HepG2 (cell line): ENCODE measurements around the gene NCKIPSD. TPM values are rescaled to one million over a fixed set of nuclear protein-coding genes. Genes with fewer than 3 reads are reported as not detected.
A peak's percentile ranks its signal among the peaks of the same experiment; 100 is the strongest.

Source experiments
- BRD4 ChIP-seq: sonication (generic); formaldehyde crosslinking; IDR thresholded peaks from 2 replicates; pipeline ENCODE4 v1.4.0; 2020; ENCODE audit warnings: missing genetic modification reagents
- ETV5 ChIP-seq: IDR thresholded peaks from 2 replicates; pipeline ENCODE4 v1.6.1; 2018; ENCODE audit warnings: missing biosample characterization, missing genetic modification reagents, inconsistent platforms, borderline replicate concordance
- EZH2 ChIP-seq: conservative IDR thresholded peaks from 2 replicates; pipeline ENCODE4 v1.6.1; 2012; ENCODE audit warnings: mild to moderate bottlenecking, low read depth, low read length, moderate library complexity
- GATAD2A ChIP-seq: IDR thresholded peaks from 2 replicates; pipeline ENCODE4 v1.6.1; 2016
- GTF3A ChIP-seq: sonication (generic); formaldehyde crosslinking; conservative IDR thresholded peaks from 2 replicates; pipeline ENCODE4 v1.4.0; 2020; ENCODE audit warnings: mild to moderate bottlenecking, missing genetic modification reagents
- IKZF1 ChIP-seq: fragments of 450-650 bp; IDR thresholded peaks from 2 replicates; pipeline ENCODE4 v1.7.1; 2016
- IRX3 ChIP-seq: sonication (generic); formaldehyde crosslinking; IDR thresholded peaks from 2 replicates; pipeline ENCODE4 v1.8.1; 2023; ENCODE audit warnings: mild to moderate bottlenecking, low read depth, missing genetic modification reagents, borderline replicate concordance
- MAFF ChIP-seq: IDR thresholded peaks from 2 replicates; pipeline ENCODE4 v1.6.1; 2011; ENCODE audit warnings: low read depth, low read length, improper control_type of control experiment
- MBD4 ChIP-seq: IDR thresholded peaks from 2 replicates; pipeline ENCODE4 v1.6.1; 2012; ENCODE audit warnings: low read length, inconsistent platforms, borderline replicate concordance
- MIER3 ChIP-seq: IDR thresholded peaks from 2 replicates; pipeline ENCODE4 v1.6.1; 2016; ENCODE audit warnings: missing compliant biosample characterization, borderline replicate concordance
- NAIF1 ChIP-seq: sonication (generic); formaldehyde crosslinking; IDR thresholded peaks from 2 replicates; pipeline ENCODE4 v1.5.0; 2020; ENCODE audit warnings: mild to moderate bottlenecking, missing genetic modification reagents, borderline replicate concordance
- NFIB ChIP-seq: sonication (generic); formaldehyde crosslinking; IDR thresholded peaks from 2 replicates; pipeline ENCODE4 v1.9.0; 2021; ENCODE audit warnings: missing genetic modification reagents, mild to moderate bottlenecking, borderline replicate concordance
- NFKBIZ ChIP-seq: IDR thresholded peaks from 2 replicates; pipeline ENCODE4 v1.6.1; 2018; ENCODE audit warnings: missing genetic modification reagents, missing compliant biosample characterization
- NR3C1 ChIP-seq: sonication (generic); formaldehyde crosslinking; IDR thresholded peaks from 2 replicates; pipeline ENCODE4 v1.4.0; 2020; ENCODE audit warnings: missing genetic modification reagents
- RBM22 ChIP-seq: fragments of 200-400 bp; formaldehyde crosslinking; optimal IDR thresholded peaks from 2 replicates; pipeline ENCODE3; 2017; ENCODE audit warnings: mild to moderate bottlenecking, low read length, moderate library complexity
- SMARCC2 ChIP-seq: fragments of 450-650 bp; IDR thresholded peaks from 2 replicates; pipeline ENCODE4 v1.6.1; 2017; ENCODE audit warnings: antibody characterized with exemption, mild to moderate bottlenecking
- ZBTB7A ChIP-seq: sonication (generic); formaldehyde crosslinking; IDR thresholded peaks from 2 replicates; pipeline ENCODE4 v1.8.0; 2022; ENCODE audit warnings: mild to moderate bottlenecking, missing genetic modification reagents
- ZMYM3 ChIP-seq: sonication (generic); formaldehyde crosslinking; IDR thresholded peaks from 2 replicates; pipeline ENCODE4 v1.5.1; 2020; ENCODE audit warnings: mild to moderate bottlenecking, missing genetic modification reagents
- ZNF143 ChIP-seq: sonication (generic); formaldehyde crosslinking; IDR thresholded peaks from 2 replicates; pipeline ENCODE4 v1.4.0; 2020; ENCODE audit warnings: missing genetic modification reagents
- ZNF326 ChIP-seq: sonication (generic); formaldehyde crosslinking; IDR thresholded peaks from 2 replicates; pipeline ENCODE4 v1.4.0; 2020; ENCODE audit warnings: missing genetic modification reagents, borderline replicate concordance
- ZNF33B ChIP-seq: sonication (generic); formaldehyde crosslinking; IDR thresholded peaks from 2 replicates; pipeline ENCODE4 v1.5.1; 2020; ENCODE audit warnings: mild to moderate bottlenecking, missing genetic modification reagents
- ZNF350 ChIP-seq: sonication (generic); formaldehyde crosslinking; IDR thresholded peaks from 2 replicates; pipeline ENCODE4 v1.4.0; 2020; ENCODE audit warnings: mild to moderate bottlenecking, low read depth, missing genetic modification reagents, borderline replicate concordance
- ZNF441 ChIP-seq: sonication (generic); formaldehyde crosslinking; IDR thresholded peaks from 2 replicates; pipeline ENCODE4 v1.7.0; 2021; ENCODE audit warnings: missing genetic modification reagents, borderline replicate concordance
- ZNF614 ChIP-seq: IDR thresholded peaks from 2 replicates; pipeline ENCODE4 v1.6.1; 2018; ENCODE audit warnings: missing biosample characterization, missing genetic modification reagents, inconsistent platforms, borderline replicate concordance
- ZNF713 ChIP-seq: sonication (generic); formaldehyde crosslinking; IDR thresholded peaks from 2 replicates; pipeline ENCODE4 v1.4.0; 2020; ENCODE audit warnings: mild to moderate bottlenecking, missing genetic modification reagents
- ZNF737 ChIP-seq: sonication (generic); formaldehyde crosslinking; IDR thresholded peaks from 2 replicates; pipeline ENCODE4 v1.5.0; 2020; ENCODE audit warnings: missing genetic modification reagents, mild to moderate bottlenecking, borderline replicate concordance
- polyA plus RNA-seq, 8 experiments: library from polyadenylated mRNA; depleted of rRNA in 3 of 8; stranded (reverse) in 7 of 8; unstranded in 1 of 8; fragments of >200 nt; fragmentation: Illumina TruSeq in 4 of 8; extraction: Trizol in 4 of 8; gene quantifications; 2 replicates each; pipeline versions ENCODE4 v1.2.1 to v1.2.3, GENCODE V29; 2011 to 2016; ENCODE audit warnings: low read depth in 4 of 8, missing spikeins in 1 of 8, mixed read lengths in 1 of 8; ENCODE audit not compliant: insufficient read depth in 1 of 8
- total RNA-seq, 5 experiments: library from RNA; depleted of rRNA; stranded (reverse); fragments of >200 nt; fragmentation: Illumina TruSeq; extraction: Trizol; gene quantifications; 2 replicates each; pipeline ENCODE4 v1.2.3, GENCODE V29; 2016; ENCODE audit warnings: low read depth in 1 of 5
- TF ChIP-seq, protein P1 (sequence below), 2 experiments: fragments of 450-650 bp in 1 of 2; sonication (generic) in 1 of 2; formaldehyde crosslinking; IDR thresholded peaks; 2 replicates each; pipeline versions ENCODE4 v1.5.0 to v1.8.0; 2020 to 2022; ENCODE audit warnings: mild to moderate bottlenecking in 1 of 2, missing genetic modification reagents in 1 of 2
- TF ChIP-seq, protein P2 (sequence below): sonication (generic); formaldehyde crosslinking; IDR thresholded peaks from 2 replicates; pipeline ENCODE4 v1.5.0; 2020; ENCODE audit warnings: mild to moderate bottlenecking, missing genetic modification reagents

Gene NCKIPSD
- total and polyA plus RNA-seq, 2 of the 13 experiments (the other 11 are each of a cell fraction or from before 2014, with no cell fraction given): 13.5 to 35.2 TPM

- peak; percentile 29; the same call in 1 of the 2 replicates for TF ChIP-seq ZBTB7A (CRISPR knock-in tag)
- no peak for TF ChIP-seq IKZF1
- TF ChIP-seq MAFF: no peak
- no peak for TF ChIP-seq GTF3A
- peak; percentile 87; the same call in 1 of the 2 replicates for TF ChIP-seq NAIF1 (CRISPR knock-in tag)
- TF ChIP-seq, protein P1, sequence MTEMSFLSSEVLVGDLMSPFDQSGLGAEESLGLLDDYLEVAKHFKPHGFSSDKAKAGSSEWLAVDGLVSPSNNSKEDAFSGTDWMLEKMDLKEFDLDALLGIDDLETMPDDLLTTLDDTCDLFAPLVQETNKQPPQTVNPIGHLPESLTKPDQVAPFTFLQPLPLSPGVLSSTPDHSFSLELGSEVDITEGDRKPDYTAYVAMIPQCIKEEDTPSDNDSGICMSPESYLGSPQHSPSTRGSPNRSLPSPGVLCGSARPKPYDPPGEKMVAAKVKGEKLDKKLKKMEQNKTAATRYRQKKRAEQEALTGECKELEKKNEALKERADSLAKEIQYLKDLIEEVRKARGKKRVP (CRISPR knock-in tag; IDR thresholded peaks at IDR 0.05): peak in 1 of 2 experiments; percentile 64; a peak in 1 of 4 replicates
- TF ChIP-seq ZNF326: no peak
- TF ChIP-seq ZNF713 (CRISPR knock-in tag): peak; percentile 80; the same call in 1 of the 2 replicates
- peak; percentile 72 for TF ChIP-seq ZNF614
- 0 out of 2 replicates have a peak, but pooled peaks have one; percentile 16 for TF ChIP-seq ZMYM3 (CRISPR knock-in tag)
- peak; percentile 85 for TF ChIP-seq RBM22
- no peak for TF ChIP-seq NR3C1 (CRISPR knock-in tag)
- no peak for TF ChIP-seq NFKBIZ (CRISPR knock-in tag)
- no peak for TF ChIP-seq MBD4
- TF ChIP-seq GATAD2A (CRISPR knock-in tag): peak; percentile 46; the same call in 1 of the 2 replicates
- peak; percentile 26; the same call in 1 of the 2 replicates for TF ChIP-seq ZNF33B
- peak; percentile 76 for TF ChIP-seq ETV5 (CRISPR knock-in tag)
- no peak for TF ChIP-seq NFIB (CRISPR knock-in tag)
- no peak for TF ChIP-seq MIER3 (CRISPR knock-in tag)
- TF ChIP-seq ZNF441 (CRISPR knock-in tag): peak; percentile 86; the same call in 1 of the 2 replicates
- TF ChIP-seq IRX3 (CRISPR knock-in tag): 0 out of 2 replicates have a peak, but pooled peaks have one; percentile 47
- TF ChIP-seq ZNF737 (CRISPR knock-in tag): no peak
- TF ChIP-seq ZNF350 (CRISPR knock-in tag): peak; percentile 90
- no peak for TF ChIP-seq BRD4 (CRISPR knock-in tag)
- no peak for TF ChIP-seq ZNF143
- TF ChIP-seq EZH2: no peak
- TF ChIP-seq, protein P2, sequence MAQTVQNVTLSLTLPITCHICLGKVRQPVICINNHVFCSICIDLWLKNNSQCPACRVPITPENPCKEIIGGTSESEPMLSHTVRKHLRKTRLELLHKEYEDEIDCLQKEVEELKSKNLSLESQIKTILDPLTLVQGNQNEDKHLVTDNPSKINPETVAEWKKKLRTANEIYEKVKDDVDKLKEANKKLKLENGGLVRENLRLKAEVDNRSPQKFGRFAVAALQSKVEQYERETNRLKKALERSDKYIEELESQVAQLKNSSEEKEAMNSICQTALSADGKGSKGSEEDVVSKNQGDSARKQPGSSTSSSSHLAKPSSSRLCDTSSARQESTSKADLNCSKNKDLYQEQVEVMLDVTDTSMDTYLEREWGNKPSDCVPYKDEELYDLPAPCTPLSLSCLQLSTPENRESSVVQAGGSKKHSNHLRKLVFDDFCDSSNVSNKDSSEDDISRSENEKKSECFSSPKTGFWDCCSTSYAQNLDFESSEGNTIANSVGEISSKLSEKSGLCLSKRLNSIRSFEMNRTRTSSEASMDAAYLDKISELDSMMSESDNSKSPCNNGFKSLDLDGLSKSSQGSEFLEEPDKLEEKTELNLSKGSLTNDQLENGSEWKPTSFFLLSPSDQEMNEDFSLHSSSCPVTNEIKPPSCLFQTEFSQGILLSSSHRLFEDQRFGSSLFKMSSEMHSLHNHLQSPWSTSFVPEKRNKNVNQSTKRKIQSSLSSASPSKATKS (CRISPR knock-in tag): no peak
- no peak for TF ChIP-seq SMARCC2
Measured at GRCh38 chr3:48663489-48664312, 22.0 kb downstream of the NCKIPSD start (continued).
